SU-DHL-6 (cell line): Measurements from ENCODE around the gene PLIN4.

ENCODE experiments used
- H2AFZ ChIP-seq: fragments of 200-600 bp; sonication (generic); 2 replicates; pipeline ENCODE4 v1.6.1; 2014; ENCODE audit warnings: low read depth, mild to moderate bottlenecking, moderate library complexity, mixed read lengths, antibody characterized with exemption, low read length; ENCODE audit not compliant: severe bottlenecking
- H3F3A ChIP-seq: fragments of 200-600 bp; shearing (Covaris generic); 2 replicates; pipeline ENCODE4 v1.6.0; 2016; ENCODE audit warnings: antibody characterized with exemption, mild to moderate bottlenecking; ENCODE audit not compliant: insufficient read depth
- H3K27ac ChIP-seq: fragments of 200-600 bp; sonication (generic); 2 replicates; pipeline ENCODE4 v1.5.1; 2016; ENCODE audit warnings: low read depth, mild to moderate bottlenecking, low read length, moderate library complexity, mixed read lengths
- H3K27me3 ChIP-seq: fragments of 200-600 bp; sonication (generic), shearing (Covaris generic); 2 replicates; pipeline ENCODE4 v1.6.0; 2014; ENCODE audit warnings: mild to moderate bottlenecking, low read length
- H3K36me3 ChIP-seq: fragments of 200-600 bp; sonication (generic); 2 replicates; pipeline ENCODE4 v1.6.1; 2014; ENCODE audit warnings: mild to moderate bottlenecking, low read length, mixed read lengths
- H3K4me2 ChIP-seq: fragments of 300-600, 200-600 bp; shearing (Covaris generic), sonication (generic); 2 replicates; pipeline ENCODE4 v1.6.0; 2014; ENCODE audit warnings: low read length, low read depth, mild to moderate bottlenecking; ENCODE audit not compliant: poor library complexity, severe bottlenecking
- H3K4me3 ChIP-seq: fragments of 200-600 bp; sonication (generic); 2 replicates; pipeline ENCODE4 v1.5.1; 2014; ENCODE audit warnings: antibody characterized with exemption, low read length, mild to moderate bottlenecking, mixed read lengths; ENCODE audit not compliant: insufficient read depth, poor library complexity, severe bottlenecking
- H3K79me2 ChIP-seq: fragments of 200-600 bp; sonication (generic); 2 replicates; pipeline ENCODE4 v1.6.1; 2014; ENCODE audit warnings: mild to moderate bottlenecking, low read length, moderate library complexity; ENCODE audit not compliant: insufficient read depth
- H3K9ac ChIP-seq: fragments of 200-600 bp; sonication (generic); 2 replicates; pipeline ENCODE4 v1.7.0; 2014; ENCODE audit warnings: mild to moderate bottlenecking, low read length
- H3K9me2 ChIP-seq: fragments of 200-600 bp; sonication (generic); replicated peaks from 2 replicates; pipeline ENCODE4 v1.6.1; 2014; ENCODE audit warnings: low read length; ENCODE audit not compliant: insufficient read depth
- H3K9me3 ChIP-seq: fragments of 200-600 bp; sonication (generic); 2 replicates; pipeline ENCODE4 v1.6.1; 2014; ENCODE audit warnings: low read length, mixed read lengths; ENCODE audit not compliant: insufficient read depth
- H4K20me1 ChIP-seq: fragments of 200-600 bp; sonication (generic); 2 replicates; pipeline ENCODE4 v1.6.1; 2014; ENCODE audit warnings: low read depth, mild to moderate bottlenecking, antibody characterized with exemption, low read length, moderate library complexity, mixed read lengths
- EZH2phosphoT487 ChIP-seq: fragments of 200-600 bp; sonication (generic), shearing (Covaris generic); conservative IDR thresholded peaks from 2 replicates; pipeline ENCODE4 v1.6.1; 2018; ENCODE audit warnings: mild to moderate bottlenecking, antibody characterized with exemption, low read length, moderate library complexity, mixed read lengths
- TF ChIP-seq, protein P1 (sequence below): fragments of 200-600 bp; sonication (generic); IDR thresholded peaks from one replicate; pipeline ENCODE4 v1.5.1; 2017; ENCODE audit warnings: antibody characterized with exemption, mild to moderate bottlenecking, low read length, moderate library complexity; ENCODE audit not compliant: insufficient read depth, poor library complexity, severe bottlenecking

The PLIN4 gene

DNA sequence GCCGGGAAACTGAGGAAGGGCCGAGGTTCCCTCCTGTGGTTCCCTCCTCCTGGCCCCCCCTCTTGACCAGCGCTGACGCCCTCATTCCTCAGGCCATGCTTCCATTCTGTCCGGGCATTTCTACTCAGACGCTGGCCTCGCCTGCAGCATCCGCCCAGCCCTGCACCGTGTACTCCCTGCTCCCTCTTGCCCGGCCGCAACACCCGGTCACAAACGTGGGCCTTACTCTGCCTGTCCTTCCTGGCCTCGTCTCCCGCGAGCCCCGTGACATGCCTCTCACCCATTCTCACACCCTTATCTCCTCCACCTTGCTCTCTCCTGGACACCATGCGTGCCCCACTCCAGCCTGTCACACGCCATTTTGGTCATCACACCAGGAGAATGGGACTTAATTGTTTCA is 34.9 kb downstream of the PLIN4 start:
- Histone ChIP-seq H3K9me3 (no peaks in the 10 kb centered on the region), H3K4me3 (no peak overlapping the region), H3K9ac (no peak overlapping the region), H2AFZ (no peak overlapping the region), H3K79me2 (no peaks in the 10 kb centered on the region), H3K27ac (no peak overlapping the region), H3K9me2 (no peaks in the 10 kb centered on the region), H3F3A (no peaks in the 10 kb centered on the region), H4K20me1 (no peaks in the 10 kb centered on the region), H3K4me2 (no peak overlapping the region), H3K36me3 (no peaks in the 10 kb centered on the region), H3K27me3 (no peaks in the 10 kb centered on the region)
- TF ChIP-seq EZH2phosphoT487 = no peak
- TF ChIP-seq, protein P1, sequence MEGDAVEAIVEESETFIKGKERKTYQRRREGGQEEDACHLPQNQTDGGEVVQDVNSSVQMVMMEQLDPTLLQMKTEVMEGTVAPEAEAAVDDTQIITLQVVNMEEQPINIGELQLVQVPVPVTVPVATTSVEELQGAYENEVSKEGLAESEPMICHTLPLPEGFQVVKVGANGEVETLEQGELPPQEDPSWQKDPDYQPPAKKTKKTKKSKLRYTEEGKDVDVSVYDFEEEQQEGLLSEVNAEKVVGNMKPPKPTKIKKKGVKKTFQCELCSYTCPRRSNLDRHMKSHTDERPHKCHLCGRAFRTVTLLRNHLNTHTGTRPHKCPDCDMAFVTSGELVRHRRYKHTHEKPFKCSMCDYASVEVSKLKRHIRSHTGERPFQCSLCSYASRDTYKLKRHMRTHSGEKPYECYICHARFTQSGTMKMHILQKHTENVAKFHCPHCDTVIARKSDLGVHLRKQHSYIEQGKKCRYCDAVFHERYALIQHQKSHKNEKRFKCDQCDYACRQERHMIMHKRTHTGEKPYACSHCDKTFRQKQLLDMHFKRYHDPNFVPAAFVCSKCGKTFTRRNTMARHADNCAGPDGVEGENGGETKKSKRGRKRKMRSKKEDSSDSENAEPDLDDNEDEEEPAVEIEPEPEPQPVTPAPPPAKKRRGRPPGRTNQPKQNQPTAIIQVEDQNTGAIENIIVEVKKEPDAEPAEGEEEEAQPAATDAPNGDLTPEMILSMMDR = no peak

DNA sequence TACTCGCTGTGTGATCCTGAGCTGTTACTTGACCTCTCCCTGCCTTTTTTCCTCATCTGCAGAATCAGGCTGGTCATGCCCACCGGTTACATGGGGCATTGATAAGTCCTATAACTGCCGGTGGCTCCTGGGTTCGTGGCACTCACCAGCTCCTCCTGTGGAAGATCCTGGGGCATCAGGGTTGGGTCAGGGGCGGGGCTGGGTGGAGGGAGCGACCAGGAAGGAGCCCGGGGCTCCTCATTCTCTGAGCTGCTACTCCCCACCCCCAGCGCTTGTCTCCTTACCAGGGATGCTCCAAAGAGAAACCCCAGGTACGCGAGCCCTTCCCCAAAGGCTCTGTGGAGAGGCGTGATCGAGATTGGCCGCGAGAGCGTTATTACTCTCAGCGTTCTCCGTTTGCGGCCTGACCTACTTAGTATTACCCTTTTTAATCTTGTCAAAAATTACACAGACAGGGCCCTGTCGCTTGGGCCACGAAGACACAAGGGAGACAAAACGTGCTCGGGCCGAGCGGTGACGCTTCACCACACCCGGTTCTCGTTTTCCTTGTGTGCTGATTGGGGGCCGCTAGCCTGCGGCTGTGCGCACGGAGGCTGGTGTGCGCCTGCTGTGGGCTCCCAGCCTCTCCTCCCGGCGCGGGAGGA is 35.4 kb downstream of the PLIN4 start:
- H3K9ac ChIP-seq = no peak overlapping the region
- no peak overlapping the region for H3K4me3 ChIP-seq
- H3K36me3 ChIP-seq = no peaks in the 10 kb centered on the region
- no peaks in the 10 kb centered on the region for H3F3A ChIP-seq
- no peaks in the 10 kb centered on the region for H3K9me3 ChIP-seq
- H2AFZ ChIP-seq = no peak overlapping the region
- TF ChIP-seq, protein P1 = no peak
- TF ChIP-seq EZH2phosphoT487 = no peak
- no peaks in the 10 kb centered on the region for H3K27me3 ChIP-seq
- H4K20me1 ChIP-seq = no peaks in the 10 kb centered on the region
- no peaks in the 10 kb centered on the region for H3K9me2 ChIP-seq
- H3K27ac ChIP-seq = no peak overlapping the region
- no peak overlapping the region for H3K4me2 ChIP-seq
- H3K79me2 ChIP-seq = no peaks in the 10 kb centered on the region

DNA sequence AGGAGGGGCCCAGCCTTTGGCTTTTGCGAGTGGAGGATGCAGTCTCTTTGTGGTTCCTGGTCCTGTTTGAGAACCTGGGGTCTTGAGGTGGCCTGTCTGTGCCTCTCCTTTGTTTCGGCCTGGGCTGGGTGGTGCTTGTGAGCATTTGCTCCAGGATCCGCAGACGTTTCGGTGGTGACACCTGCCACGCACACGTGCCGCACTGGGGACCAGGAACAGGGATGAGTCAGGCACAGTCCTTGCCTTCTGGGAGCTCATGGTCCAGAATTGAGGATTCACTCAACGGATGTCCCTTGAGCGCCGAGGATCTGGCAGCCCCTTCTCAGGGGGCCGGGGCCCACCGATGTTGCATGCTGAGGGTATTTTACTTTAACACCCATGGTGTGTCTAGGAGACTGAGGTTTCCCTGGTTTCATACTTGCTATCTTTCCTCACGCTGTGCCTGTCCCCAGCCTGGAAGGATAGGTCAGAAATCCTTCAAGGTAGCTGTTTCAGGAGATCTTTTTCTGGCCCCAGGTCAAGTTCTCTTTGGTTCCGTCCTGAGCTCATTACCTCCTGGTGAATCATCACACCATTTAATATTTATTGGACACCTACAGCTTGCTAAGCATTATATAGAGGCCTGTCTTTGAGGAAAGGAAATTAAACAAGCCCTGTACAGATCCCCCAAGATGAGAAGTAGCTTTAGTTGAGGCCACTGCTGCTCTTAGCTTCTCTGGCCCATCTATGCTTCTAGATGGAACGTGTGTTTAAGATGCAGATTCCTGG is 41.1 kb downstream of the PLIN4 start:
- H3K9ac ChIP-seq = no peak overlapping the region
- no peak overlapping the region for H3K27ac ChIP-seq
- H3K79me2 ChIP-seq = peaks cover 23% of the 10 kb centered on the region
- no peaks in the 10 kb centered on the region for H3F3A ChIP-seq
- H4K20me1 ChIP-seq = no peaks in the 10 kb centered on the region
- no peak overlapping the region for H3K4me2 ChIP-seq
- no peak overlapping the region for H3K4me3 ChIP-seq
- no peaks in the 10 kb centered on the region for H3K9me2 ChIP-seq
- no peak overlapping the region for H2AFZ ChIP-seq
- no peaks in the 10 kb centered on the region for H3K27me3 ChIP-seq
- TF ChIP-seq, protein P1 = no peak
- TF ChIP-seq EZH2phosphoT487 = no peak
- no peaks in the 10 kb centered on the region for H3K9me3 ChIP-seq
- no peaks in the 10 kb centered on the region for H3K36me3 ChIP-seq
